Measurements from ENCODE around the gene CALML5.

Gene CALML5

GRCh38 chr10:5480162-5480941 lies 19.0 kb downstream of the CALML5 start:
- no peak overlapping the region for H3K4me3 ChIP-seq (ENCODE audit: low read depth, low read length)
- POLR2A ChIA-PET, result no interaction called here
- H3K36me3 ChIP-seq (ENCODE audit: control insufficient read depth in 2 of 2, insufficient read depth in 1 of 2, low read length in 2 of 2), result no peaks in the 10 kb centered on the region
- CTCF ChIA-PET, result no interaction called here
- H3K4me1 ChIP-seq (ENCODE audit: control insufficient read depth, insufficient read depth, low read length), result no peaks in the 10 kb centered on the region
- H3K27ac ChIP-seq (ENCODE audit: extremely low read depth, low read depth, low read length), result no peak overlapping the region
- TF ChIP-seq ZNF610 (tag by site-specific recombination; IDR thresholded peaks at IDR 0.05; ENCODE audit: borderline replicate concordance) (no peak), ZSCAN5A (tag by site-specific recombination; IDR thresholded peaks at IDR 0.05) (no peak), ZNF341 (tag by site-specific recombination; IDR thresholded peaks at IDR 0.05; ENCODE audit: low read depth) (no peak), ZBTB11 (tag by site-specific recombination; conservative IDR thresholded peaks at IDR 0.05; ENCODE audit: low read depth) (no peak), ZNF16 (tag by site-specific recombination; IDR thresholded peaks at IDR 0.05; ENCODE audit: low read depth) (no peak), KLF16 (tag by site-specific recombination; IDR thresholded peaks at IDR 0.05) (no peak), ZNF335 (tag by site-specific recombination; conservative IDR thresholded peaks at IDR 0.05) (no peak), ZNF776 (tag by site-specific recombination; IDR thresholded peaks at IDR 0.05; ENCODE audit: borderline replicate concordance) (no peak), ZNF121 (tag by site-specific recombination; IDR thresholded peaks at IDR 0.05) (no peak), ZFHX2 (tag by site-specific recombination; conservative IDR thresholded peaks at IDR 0.05) (no peak), REPIN1 (tag by site-specific recombination; IDR thresholded peaks at IDR 0.05; ENCODE audit: low read depth) (no peak), ZBTB10 (tag by site-specific recombination; IDR thresholded peaks at IDR 0.05) (no peak), PATZ1 (tag by site-specific recombination; IDR thresholded peaks at IDR 0.05) (no peak)
- no peaks in the 10 kb centered on the region for H3K9me3 ChIP-seq (ENCODE audit: control insufficient read depth, insufficient read depth, low read depth, low read length)

- POLR2A ChIA-PET, result no interaction called here
- Histone ChIP-seq H3K4me1 (ENCODE audit: control insufficient read depth, insufficient read depth, low read length) (no peaks in the 10 kb centered on the region), H3K36me3 (ENCODE audit: control insufficient read depth in 2 of 2, insufficient read depth in 1 of 2, low read length in 2 of 2) (no peaks in the 10 kb centered on the region), H3K4me3 (ENCODE audit: low read depth, low read length) (no peak overlapping the region), H3K9me3 (ENCODE audit: control insufficient read depth, insufficient read depth, low read depth, low read length) (no peaks in the 10 kb centered on the region), H3K27ac (ENCODE audit: extremely low read depth, low read depth, low read length) (no peak overlapping the region)
- CTCF ChIA-PET, result interaction anchor here (1.4 to 1.6 kb wide), 2 partner anchors 37 to 144 kb away, joined by 7 to 8 read pairs; no protein-coding TSS in a partner anchor
- no peak for TF ChIP-seq ZNF580 (tag by site-specific recombination; IDR thresholded peaks at IDR 0.05)
- no peak for TF ChIP-seq ZNF510 (tag by site-specific recombination; IDR thresholded peaks at IDR 0.05; ENCODE audit: insufficient replicate concordance)
- TF ChIP-seq ZNF19 (tag by site-specific recombination; IDR thresholded peaks at IDR 0.05; ENCODE audit: low read depth), result no peak
- TF ChIP-seq REST (tag by site-specific recombination; IDR thresholded peaks at IDR 0.05), result no peak
- TF ChIP-seq WT1 (tag by site-specific recombination; IDR thresholded peaks at IDR 0.05), result no peak
- no peak for TF ChIP-seq ZNF138 (tag by site-specific recombination; IDR thresholded peaks at IDR 0.05; ENCODE audit: borderline replicate concordance)
Measured at GRCh38 chr10:5479481-5480161, 19.7 kb downstream of the CALML5 start.
